GM15510 (cell line): ENCODE data around the gene CASP9.

Experiments used
- POLR2A ChIP-seq: IDR thresholded peaks from 3 replicates; pipeline ENCODE4 v1.6.1; 2011; ENCODE audit warnings: borderline replicate concordance; ENCODE audit not compliant: insufficient read length; ENCODE audit errors: extremely low read depth

CASP9 gene

GRCh38 chr1:15515022-15515663 lies 8.9 kb downstream of the CASP9 start:
- no peak for TF ChIP-seq POLR2A

- TF ChIP-seq POLR2A: no peak
These were observed 10.1 kb downstream of the CASP9 start for GRCh38 chr1:15513919-15514318.

GRCh38 chr1:15513192-15513591 lies 10.8 kb downstream of the CASP9 start:
- no peak for TF ChIP-seq POLR2A

- no peak for TF ChIP-seq POLR2A
These were observed 13.2 kb downstream of the CASP9 start for GRCh38 chr1:15510611-15511405.

GRCh38 chr1:15509586-15509985 lies 14.4 kb downstream of the CASP9 start:
- no peak for TF ChIP-seq POLR2A

GRCh38 chr1:15508700-15509487 lies 15.1 kb downstream of the CASP9 start:
- TF ChIP-seq POLR2A: no peak

- no peak for TF ChIP-seq POLR2A
These were observed 16.7 kb downstream of the CASP9 start for GRCh38 chr1:15507278-15507677.

GRCh38 chr1:15506831-15507230 lies 17.2 kb downstream of the CASP9 start:
- TF ChIP-seq POLR2A: no peak

GRCh38 chr1:15504436-15504835 lies 19.6 kb downstream of the CASP9 start:
- no peak for TF ChIP-seq POLR2A

GRCh38 chr1:15501208-15502032 lies 22.6 kb downstream of the CASP9 start:
- TF ChIP-seq POLR2A: no peak

- TF ChIP-seq POLR2A: no peak
These were observed 23.5 kb downstream of the CASP9 start for GRCh38 chr1:15500184-15501178.

GRCh38 chr1:15493869-15494390 lies 30.1 kb downstream of the CASP9 start:
- TF ChIP-seq POLR2A: no peak

- no peak for TF ChIP-seq POLR2A
These were observed 31.4 kb downstream of the CASP9 start for GRCh38 chr1:15492596-15492995.
